DOHH2 (cell line): Measurements from ENCODE around the gene PBRM1.

ENCODE experiments used
- EZH2phosphoT487 ChIP-seq: fragments of 200-600 bp; sonication (generic); IDR thresholded peaks from 2 replicates; pipeline ENCODE4 v1.6.1; 2017; ENCODE audit warnings: borderline replicate concordance, mild to moderate bottlenecking, antibody characterized with exemption, low read length, moderate library complexity, mixed read lengths
- TF ChIP-seq, protein P1 (sequence below): fragments of 200-600 bp; sonication (generic); IDR thresholded peaks from one replicate; pipeline ENCODE4 v1.5.1; 2014; ENCODE audit warnings: antibody characterized with exemption, mild to moderate bottlenecking, low read depth, low read length; ENCODE audit not compliant: poor library complexity, severe bottlenecking

DNA sequence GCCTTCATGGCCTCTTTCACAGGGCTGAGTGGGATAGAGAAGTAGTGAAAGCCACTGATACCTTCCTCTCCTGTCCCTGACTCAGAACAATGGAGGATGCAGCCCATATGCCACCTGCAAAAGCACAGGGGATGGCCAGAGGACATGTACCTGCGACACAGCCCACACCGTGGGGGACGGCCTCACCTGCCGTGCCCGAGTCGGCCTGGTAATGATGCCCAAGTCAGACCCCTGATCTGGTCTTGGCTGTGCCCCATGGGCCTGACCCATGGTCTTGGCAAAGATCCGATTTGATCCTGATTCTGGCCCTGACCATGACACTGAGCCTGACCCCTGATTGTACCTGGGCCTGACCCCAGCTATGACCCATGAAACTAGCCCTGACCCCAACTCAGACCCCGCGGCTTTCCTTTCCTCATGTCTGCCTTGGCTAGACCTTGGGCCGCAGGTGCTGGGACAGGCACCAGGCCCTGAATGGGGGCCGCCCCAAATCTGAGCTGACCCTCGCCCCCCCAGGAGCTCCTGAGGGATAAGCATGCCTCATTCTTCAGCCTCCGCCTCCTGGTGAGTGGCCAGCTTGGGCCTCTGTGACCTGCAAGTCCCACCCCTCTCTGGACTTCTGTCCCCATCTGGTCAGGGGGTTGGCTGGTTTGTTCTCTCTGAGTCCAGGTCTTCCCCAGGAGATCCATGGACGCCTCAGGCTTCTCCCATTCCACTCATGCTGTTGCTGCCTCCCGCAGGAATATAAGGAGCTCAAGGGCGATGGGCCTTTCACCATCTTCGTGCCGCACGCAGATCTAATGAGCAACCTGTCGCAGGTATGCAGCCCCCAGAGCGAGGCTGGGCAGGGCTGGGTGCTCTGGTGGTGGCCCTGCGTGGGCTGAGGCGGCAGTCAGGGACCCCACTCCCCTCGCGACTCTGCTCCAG is 167.7 kb downstream of the PBRM1 start:
- TF ChIP-seq, protein P1, sequence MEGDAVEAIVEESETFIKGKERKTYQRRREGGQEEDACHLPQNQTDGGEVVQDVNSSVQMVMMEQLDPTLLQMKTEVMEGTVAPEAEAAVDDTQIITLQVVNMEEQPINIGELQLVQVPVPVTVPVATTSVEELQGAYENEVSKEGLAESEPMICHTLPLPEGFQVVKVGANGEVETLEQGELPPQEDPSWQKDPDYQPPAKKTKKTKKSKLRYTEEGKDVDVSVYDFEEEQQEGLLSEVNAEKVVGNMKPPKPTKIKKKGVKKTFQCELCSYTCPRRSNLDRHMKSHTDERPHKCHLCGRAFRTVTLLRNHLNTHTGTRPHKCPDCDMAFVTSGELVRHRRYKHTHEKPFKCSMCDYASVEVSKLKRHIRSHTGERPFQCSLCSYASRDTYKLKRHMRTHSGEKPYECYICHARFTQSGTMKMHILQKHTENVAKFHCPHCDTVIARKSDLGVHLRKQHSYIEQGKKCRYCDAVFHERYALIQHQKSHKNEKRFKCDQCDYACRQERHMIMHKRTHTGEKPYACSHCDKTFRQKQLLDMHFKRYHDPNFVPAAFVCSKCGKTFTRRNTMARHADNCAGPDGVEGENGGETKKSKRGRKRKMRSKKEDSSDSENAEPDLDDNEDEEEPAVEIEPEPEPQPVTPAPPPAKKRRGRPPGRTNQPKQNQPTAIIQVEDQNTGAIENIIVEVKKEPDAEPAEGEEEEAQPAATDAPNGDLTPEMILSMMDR = no peak
- no peak for TF ChIP-seq EZH2phosphoT487
